Colon (tissue), 2 donors: ENCODE data around the gene GPSM1.

Experiments
- FAIRE-seq: peaks from 2 replicates; lab custom pipeline; 2012; peaks lifted over from hg19 to GRCh38; lab: Jason Lieb, UNC
- donor health status: control.
- donor health status: control.

The GPSM1 gene

GRCh38 chr9:136377341-136378169 is 50.2 kb downstream of the GPSM1 start:
- FAIRE-seq = no peak

GRCh38 chr9:136378170-136379002 is 51.0 kb downstream of the GPSM1 start:
- FAIRE-seq = no peak

GRCh38 chr9:136379003-136379287 is 51.6 kb downstream of the GPSM1 start:
- FAIRE-seq = no peak

- FAIRE-seq = no peak
Measured at GRCh38 chr9:136379401-136379800, 52.1 kb downstream of the GPSM1 start.

GRCh38 chr9:136379891-136380290 is 52.6 kb downstream of the GPSM1 start:
- no peak for FAIRE-seq

- FAIRE-seq = no peak
Measured at GRCh38 chr9:136380381-136380780, 53.0 kb downstream of the GPSM1 start.

GRCh38 chr9:136381311-136381710 is 54.0 kb downstream of the GPSM1 start:
- no peak for FAIRE-seq

GRCh38 chr9:136381966-136382513 is 54.7 kb downstream of the GPSM1 start:
- FAIRE-seq = no peak

- no peak for FAIRE-seq
Measured at GRCh38 chr9:136383436-136383835, 56.1 kb downstream of the GPSM1 start.

- no peak for FAIRE-seq
Measured at GRCh38 chr9:136385015-136385414, 57.7 kb downstream of the GPSM1 start.

GRCh38 chr9:136386018-136386417 is 58.7 kb downstream of the GPSM1 start:
- no peak for FAIRE-seq

GRCh38 chr9:136387217-136387616 is 59.9 kb downstream of the GPSM1 start:
- no peak for FAIRE-seq

GRCh38 chr9:136389396-136389795 is 62.1 kb downstream of the GPSM1 start:
- FAIRE-seq = no peak

- FAIRE-seq = no peak
Measured at GRCh38 chr9:136391737-136392537, 64.6 kb downstream of the GPSM1 start.

- FAIRE-seq = no peak
Measured at GRCh38 chr9:136392538-136393449, 65.5 kb downstream of the GPSM1 start.

- FAIRE-seq = no peak
Measured at GRCh38 chr9:136393531-136393930, 66.2 kb downstream of the GPSM1 start.

- no peak for FAIRE-seq
Measured at GRCh38 chr9:136394312-136395019, 67.1 kb downstream of the GPSM1 start.

GRCh38 chr9:136395020-136395340 is 67.6 kb downstream of the GPSM1 start:
- no peak for FAIRE-seq

- no peak for FAIRE-seq
Measured at GRCh38 chr9:136395345-136396218, 68.2 kb downstream of the GPSM1 start.

GRCh38 chr9:136396219-136396515 is 68.8 kb downstream of the GPSM1 start:
- no peak for FAIRE-seq
